GM19324 (cell line): ENCODE data around the gene UPK1B.
"Not testable (repeated sequence)": the region's sequence is repeated elsewhere in the genome, so short reads cannot be mapped to it uniquely, and the experiment has no call there.

Experiments used
- ATAC-seq: cut with Tn5 transposase; IDR thresholded peaks from one replicate; pipeline ENCODE4 v1.9.1; 2021; ENCODE audit warnings: mild to moderate bottlenecking, moderate library complexity; ENCODE audit not compliant: unreplicated experiment, low FRiP score

The UPK1B gene

DNA sequence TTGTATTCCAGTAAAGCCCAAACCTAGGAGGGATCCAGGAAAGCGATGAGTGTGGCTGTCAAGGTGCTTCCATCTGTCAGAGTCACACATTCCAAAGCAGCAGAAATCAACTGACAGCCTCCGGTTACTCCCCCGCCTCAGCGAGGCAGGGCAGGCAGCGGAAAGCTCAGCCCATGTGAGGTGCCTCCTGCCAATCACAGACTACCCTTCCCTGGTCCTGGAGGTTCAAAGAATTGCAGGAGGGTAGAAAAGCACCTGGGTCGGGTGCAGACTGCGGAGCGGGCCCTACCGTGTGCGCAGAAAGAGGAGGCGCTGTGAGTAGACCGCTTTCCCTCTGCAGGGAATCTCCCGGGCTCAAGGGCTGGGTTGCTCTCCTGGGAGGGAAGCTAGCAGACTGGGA is at the start of gene UPK1B:
UPK1B (plus strand) TSS at position 274 of the 400 bp plus-strand sequence. CDS start 13,144 bp downstream, outside the sequence.
- no peak for ATAC-seq

DNA sequence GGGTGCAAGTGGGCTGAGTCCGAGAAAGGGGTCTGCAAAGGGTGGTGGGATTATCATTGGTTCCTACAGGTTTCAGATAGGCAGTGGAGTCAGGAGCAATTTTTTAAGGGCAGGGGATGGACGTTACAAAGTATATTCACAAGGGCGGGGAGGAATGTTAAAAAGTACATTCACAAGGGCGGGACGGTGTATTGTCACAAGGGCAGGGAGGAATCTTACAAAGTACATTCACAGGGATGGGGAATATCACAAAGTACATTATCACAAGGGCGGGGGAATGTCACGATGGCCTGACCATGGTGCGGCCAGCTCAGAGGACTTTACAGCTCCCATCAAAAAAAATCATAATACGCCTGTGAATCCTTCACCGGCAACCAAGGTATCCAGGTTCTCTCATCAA is 48.1 kb upstream of the UPK1B start:
- no peak for ATAC-seq

DNA sequence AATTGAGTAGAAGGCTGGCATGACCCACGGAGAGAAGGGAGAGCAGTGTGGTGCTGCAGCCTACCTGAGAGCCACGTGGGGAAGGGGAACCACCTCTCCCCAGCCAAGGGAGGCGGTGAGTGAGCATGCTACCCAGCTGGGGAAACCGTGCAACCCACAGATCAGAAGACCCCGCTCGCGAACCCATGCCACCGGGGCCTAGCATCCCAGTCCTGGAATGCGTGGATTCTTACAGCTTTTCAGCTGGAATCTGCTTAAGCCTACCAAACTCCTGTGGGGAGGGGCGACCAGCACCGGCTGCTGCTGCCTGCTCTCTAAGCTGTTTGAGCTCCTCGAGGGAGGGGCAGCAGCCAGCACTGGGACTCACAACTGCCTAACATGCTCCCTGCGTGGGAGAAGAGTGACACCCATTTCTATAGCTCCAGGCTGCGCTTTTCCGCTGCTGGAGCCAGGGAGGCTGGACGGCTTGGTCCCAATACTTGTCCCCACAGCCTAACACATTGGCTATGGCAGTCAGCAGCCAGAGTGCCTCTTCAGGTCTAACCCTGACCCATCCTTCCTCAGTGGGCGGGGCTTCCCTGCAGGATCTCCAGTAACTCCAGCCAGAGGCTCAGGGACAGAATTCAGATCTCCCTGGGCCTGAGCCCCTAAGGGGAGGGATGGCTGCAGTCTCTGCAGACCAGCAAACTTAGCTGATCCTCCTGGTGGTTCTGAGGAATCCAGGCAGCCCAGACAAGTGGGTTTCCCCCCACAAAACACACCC is 47.5 kb upstream of the UPK1B start:
- ATAC-seq: no peak

DNA sequence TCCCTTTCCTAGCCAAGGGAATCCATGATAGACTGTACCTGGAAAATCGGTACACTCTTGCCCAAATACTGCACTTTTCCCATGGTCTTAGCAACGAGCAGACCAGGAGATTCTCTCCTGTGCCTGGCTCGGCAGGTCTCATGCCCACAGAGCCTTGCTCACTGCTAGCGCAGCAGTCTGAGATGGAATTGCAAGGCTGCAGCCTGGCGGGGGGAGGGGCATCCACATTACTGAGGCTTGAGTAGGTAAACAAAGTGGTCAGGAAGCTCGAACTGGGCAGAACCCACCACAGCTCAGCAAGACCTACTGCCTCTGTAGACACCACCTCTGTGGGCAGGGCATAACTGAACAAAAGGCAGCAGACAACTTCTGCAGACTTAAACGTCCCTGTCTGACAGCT is 43.1 kb upstream of the UPK1B start:
- not testable (repeated sequence) for ATAC-seq

GRCh38 chr3:119132291-119132690 is 41.1 kb upstream of the UPK1B start:
- ATAC-seq: not testable (repeated sequence)

- not testable (repeated sequence) for ATAC-seq
These were observed 34.0 kb upstream of the UPK1B start for GRCh38 chr3:119139360-119139759.

DNA sequence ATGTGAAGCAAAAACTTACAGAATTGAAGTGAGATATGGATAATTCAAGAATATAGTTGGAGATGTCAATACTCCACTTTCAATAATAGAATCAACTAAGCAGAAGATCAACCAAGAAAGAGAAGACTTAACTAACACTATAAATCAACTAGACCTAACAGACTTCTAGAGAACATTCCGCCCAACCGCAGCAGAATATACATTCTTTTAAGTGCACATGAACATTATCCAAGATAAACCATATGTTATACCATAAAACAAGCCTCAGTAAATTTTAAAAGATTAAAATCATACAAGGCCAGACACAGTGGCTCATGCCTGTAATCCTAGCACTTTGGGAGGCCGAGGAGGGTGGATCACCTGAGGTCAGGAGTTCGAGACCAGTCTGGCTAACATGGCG is 32.9 kb upstream of the UPK1B start:
- no peak for ATAC-seq

DNA sequence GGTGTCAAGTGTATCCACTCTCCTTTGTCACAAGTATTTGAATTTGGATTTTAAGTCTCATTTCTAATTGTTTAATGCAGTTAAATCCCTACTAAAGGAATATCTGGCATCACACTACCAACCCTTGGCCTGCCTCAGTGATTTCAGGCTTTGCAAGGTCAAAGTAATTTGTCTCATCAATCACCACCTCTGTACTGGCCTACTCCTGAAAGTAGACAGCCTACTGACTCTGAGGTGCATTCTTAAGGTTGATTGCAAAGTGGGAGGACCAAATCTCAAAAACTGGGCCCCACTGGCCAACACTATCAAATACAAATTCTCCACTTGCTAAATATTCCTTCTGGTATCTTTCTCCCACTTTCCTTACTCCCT is 28.3 kb upstream of the UPK1B start:
- peak; percentile 34 for ATAC-seq

DNA sequence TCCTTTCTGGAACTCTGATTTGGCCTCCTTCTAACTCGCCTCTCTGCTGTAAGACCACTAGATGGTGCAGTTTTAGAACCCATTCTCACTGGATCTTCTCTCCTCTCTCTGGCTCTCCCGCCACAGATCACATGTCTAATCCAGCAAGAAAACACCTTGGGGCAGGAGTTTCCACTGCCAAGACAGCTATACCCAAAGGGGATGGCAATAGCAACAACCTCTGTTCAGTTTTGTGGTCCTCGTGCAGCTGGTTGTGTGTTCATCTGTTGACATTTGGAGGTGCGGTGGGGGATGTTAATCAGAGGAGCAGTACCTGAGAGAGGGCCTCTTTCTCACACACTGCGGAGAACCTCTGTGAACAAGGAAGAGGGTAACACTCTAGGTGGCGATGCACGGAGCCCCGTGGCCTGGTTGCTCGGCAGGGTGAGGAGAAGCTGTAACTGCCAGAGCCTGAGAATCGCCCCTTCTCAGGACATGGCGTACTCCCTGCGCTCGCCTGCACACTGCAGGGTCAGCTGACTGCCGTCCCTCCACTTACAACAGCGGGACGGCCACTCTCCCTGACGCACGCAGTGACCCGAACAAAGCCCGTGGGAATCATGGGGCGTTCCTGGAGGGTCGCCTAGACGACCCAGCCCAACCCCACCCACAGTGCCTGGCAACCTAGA is 27.8 kb upstream of the UPK1B start, which contains the start of gene TEX55:
TEX55 (plus strand) TSS at position 666 of the 668 bp plus-strand sequence. CDS start 25 bp downstream, outside the sequence.
- peak; percentile 58 for ATAC-seq

GRCh38 chr3:119146578-119147375 is 26.6 kb upstream of the UPK1B start:
- no peak for ATAC-seq

DNA sequence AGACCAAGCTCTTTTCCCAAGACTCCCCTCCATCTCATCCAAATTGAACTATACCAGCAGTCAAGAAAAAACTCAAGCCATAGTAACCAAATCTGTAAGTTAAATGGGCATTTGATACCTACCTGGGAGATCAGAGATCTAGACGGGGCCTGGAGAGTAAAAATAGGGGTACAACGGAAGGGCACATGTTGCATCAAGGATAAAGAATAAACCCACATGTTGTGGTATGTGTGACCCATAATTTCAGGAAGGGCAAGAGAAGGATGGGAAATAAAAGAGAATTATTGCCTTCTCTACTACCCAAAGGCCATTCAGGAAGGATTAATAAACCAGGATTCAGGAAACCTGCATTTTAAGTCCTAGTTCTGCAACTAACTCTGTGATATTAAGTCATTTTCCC is 25.9 kb upstream of the UPK1B start:
- no peak for ATAC-seq

GRCh38 chr3:119148493-119149180 is 24.8 kb upstream of the UPK1B start:
- no peak for ATAC-seq

DNA sequence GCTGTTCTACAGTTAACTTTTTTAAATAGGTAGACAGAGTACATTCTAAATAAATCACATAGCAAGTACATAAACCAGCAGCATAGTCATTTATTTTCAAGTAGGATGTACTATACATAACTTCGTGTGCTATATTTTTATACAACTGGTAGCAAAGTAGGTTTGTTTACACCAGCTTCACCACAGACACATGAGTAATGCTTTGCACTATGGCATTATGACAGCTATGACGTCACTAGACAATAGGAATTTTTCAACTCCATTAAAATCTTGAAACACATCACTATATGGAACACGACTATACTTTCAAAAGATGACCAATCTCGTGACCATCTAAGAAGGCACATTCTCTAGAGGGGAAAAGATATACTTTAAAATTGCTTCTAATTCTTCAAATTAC is 23.9 kb upstream of the UPK1B start:
- ATAC-seq: no peak

- ATAC-seq: no peak
These were observed 16.5 kb upstream of the UPK1B start for GRCh38 chr3:119156868-119157267.

DNA sequence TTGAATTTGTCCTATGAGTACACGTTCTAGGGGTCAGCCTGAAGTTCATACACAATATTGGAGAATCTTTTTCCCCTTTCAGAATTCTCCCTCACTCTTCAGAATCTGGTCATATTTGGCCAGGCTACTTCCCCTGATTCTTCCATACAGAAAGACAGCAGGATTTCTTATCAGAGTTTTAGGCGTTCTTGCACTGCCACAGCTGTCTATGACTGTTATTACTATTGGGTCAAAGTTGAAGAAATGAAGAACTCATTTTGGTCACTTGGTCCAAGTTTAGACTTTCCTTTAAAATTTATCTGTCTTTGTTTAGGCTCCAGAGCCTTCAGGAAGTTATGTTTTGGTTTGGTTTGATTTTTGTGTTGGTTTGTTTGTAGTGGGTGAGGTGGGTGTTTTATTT is 15.4 kb upstream of the UPK1B start:
- no peak for ATAC-seq

GRCh38 chr3:119160361-119160760 is 13.0 kb upstream of the UPK1B start:
- no peak for ATAC-seq

DNA sequence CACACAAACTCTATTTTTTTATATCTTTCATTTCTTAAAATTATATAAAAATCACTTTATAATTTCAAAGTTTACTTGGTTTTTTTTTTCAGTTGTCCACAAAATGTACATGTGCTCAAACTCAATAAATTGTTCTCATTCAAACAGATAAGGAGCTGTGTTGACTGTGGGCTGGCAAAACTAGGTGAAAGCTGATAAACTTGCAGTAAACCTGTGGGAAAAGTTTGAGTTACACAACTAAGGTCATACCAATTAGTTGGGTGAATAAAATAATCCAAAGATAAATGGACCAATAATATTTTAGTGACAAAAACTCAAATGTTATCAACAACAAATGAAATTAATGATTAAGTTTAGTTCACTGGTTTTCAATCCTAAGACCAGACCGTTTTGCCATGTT is 12.6 kb upstream of the UPK1B start:
- no peak for ATAC-seq

DNA sequence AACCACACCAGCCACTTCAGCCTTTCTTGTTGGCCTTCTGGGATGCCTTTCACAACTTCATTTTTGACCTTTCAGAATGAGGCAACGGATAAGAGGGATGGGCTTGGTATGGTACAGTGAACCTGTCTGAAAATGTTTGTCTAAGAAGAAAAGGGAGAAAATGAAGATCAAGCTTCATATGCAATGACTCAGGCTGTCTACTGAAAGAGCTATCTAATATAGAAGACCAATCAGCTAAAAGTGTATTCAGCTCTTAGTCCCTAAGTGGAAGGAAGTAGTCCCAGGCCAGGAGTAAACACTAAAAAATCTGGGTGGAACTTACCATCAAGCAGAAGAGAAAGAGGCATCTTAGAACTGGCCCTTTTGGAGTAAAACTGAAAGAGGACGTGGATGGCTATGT is 12.2 kb upstream of the UPK1B start:
- ATAC-seq: no peak

- ATAC-seq: not testable (repeated sequence)
These were observed 8.7 kb upstream of the UPK1B start for GRCh38 chr3:119164745-119165144.

- no peak for ATAC-seq
These were observed 2.6 kb upstream of the UPK1B start for GRCh38 chr3:119170821-119171220.
